Measurements from ENCODE around the gene CD200. TPM values are rescaled to one million over a fixed set of nuclear protein-coding genes. Genes with fewer than 3 reads are reported as not detected.

The CD200 gene
- total and polyA plus RNA-seq, 7 donors, result 0.59 to 1.5 (median 0.68) TPM

DNA sequence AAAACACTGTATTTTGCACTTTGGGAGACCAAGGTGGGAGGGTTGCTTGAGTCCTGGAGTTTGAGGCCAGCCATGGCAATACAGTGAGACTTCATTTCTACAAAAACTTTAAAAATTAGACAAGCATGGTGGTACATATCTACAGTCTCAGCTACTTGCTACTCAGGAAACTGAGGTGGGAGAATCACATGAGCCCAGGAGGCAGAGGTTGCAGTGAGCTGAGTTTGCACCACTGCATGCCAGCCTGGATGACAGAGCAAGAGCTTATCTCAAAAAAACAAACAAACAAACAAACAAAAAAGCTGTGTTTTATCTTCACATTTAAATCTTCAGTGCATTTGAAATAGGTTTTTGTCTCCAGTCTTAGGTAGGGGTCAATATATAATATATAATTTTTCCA lies 34.2 kb upstream of the CD200 start:
- H3K4me3 ChIP-seq, result no peak overlapping the region
- ATAC-seq (no peak), DNase-seq (no peak)
- H3K27me3 ChIP-seq (ENCODE audit: insufficient read depth in 3 of 3, low read length in 2 of 3), result no peaks in the 10 kb centered on the region
- intact Hi-C loops (cut with DNase I), result loop anchor here in 1 of 2 donors (5.0 kb wide), 1 partner anchor 224 kb away; no protein-coding TSS in a partner anchor
- TF ChIP-seq, protein P1, sequence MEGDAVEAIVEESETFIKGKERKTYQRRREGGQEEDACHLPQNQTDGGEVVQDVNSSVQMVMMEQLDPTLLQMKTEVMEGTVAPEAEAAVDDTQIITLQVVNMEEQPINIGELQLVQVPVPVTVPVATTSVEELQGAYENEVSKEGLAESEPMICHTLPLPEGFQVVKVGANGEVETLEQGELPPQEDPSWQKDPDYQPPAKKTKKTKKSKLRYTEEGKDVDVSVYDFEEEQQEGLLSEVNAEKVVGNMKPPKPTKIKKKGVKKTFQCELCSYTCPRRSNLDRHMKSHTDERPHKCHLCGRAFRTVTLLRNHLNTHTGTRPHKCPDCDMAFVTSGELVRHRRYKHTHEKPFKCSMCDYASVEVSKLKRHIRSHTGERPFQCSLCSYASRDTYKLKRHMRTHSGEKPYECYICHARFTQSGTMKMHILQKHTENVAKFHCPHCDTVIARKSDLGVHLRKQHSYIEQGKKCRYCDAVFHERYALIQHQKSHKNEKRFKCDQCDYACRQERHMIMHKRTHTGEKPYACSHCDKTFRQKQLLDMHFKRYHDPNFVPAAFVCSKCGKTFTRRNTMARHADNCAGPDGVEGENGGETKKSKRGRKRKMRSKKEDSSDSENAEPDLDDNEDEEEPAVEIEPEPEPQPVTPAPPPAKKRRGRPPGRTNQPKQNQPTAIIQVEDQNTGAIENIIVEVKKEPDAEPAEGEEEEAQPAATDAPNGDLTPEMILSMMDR (IDR thresholded peaks at IDR 0.05), result no peak
- H3K36me3 ChIP-seq (ENCODE audit: insufficient read depth in 1 of 2, low read depth in 1 of 2), result no peaks in the 10 kb centered on the region
- no peaks in the 10 kb centered on the region for H3K4me1 ChIP-seq
- H3K9me3 ChIP-seq, result no peaks in the 10 kb centered on the region
- H3K27ac ChIP-seq, result no peak overlapping the region

DNA sequence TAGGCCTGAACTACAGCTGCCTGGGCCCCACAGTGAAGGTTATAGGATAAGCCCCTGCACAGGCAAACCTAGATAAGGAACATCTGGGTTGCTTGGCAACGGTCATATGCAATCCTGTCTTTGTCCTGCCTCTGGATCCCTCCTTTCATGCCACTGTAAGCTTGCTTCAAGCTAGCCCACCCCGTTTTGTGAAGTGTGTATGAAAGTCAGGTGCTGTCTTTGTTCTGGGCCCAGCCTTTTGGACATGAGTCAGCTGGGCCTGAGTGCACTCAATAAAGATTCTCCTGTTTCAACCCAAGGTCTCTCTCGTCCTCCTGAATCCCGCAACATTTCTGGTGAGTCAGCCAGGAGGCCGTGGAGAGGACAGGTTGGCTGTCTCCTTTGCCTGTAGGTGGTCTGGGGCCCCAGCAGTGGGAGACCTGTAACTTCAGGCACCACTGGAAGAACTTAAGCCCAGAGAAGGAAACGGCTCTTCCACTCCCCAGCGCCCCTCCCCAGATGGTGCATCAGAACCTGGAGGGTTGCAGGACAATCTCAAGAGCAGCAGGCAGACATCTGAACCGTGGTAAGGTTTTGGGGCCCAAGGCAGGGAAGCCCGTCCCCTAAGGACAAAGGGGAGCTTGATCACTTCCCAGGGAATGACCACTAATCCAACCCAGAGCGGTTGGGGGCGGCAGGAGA lies 30.7 kb upstream of the CD200 start:
- ATAC-seq, result no peak
- Histone ChIP-seq H3K9me3 (no peaks in the 10 kb centered on the region), H3K4me3 (no peak overlapping the region), H3K4me1 (peaks cover 4% of the 10 kb centered on the region), H3K27me3 (ENCODE audit: insufficient read depth in 3 of 3, low read length in 2 of 3) (no peaks in the 10 kb centered on the region), H3K36me3 (ENCODE audit: insufficient read depth in 1 of 2, low read depth in 1 of 2) (no peaks in the 10 kb centered on the region), H3K27ac (no peak overlapping the region)
- WGBS, 3 donors, result 77 to 79% (median 79%) methylated on average over 11 of the region's 11 CpGs
- intact Hi-C loops (cut with DNase I), result no loop called here
- TF ChIP-seq, protein P1 (IDR thresholded peaks at IDR 0.05), result no peak
- no peak for DNase-seq

DNA sequence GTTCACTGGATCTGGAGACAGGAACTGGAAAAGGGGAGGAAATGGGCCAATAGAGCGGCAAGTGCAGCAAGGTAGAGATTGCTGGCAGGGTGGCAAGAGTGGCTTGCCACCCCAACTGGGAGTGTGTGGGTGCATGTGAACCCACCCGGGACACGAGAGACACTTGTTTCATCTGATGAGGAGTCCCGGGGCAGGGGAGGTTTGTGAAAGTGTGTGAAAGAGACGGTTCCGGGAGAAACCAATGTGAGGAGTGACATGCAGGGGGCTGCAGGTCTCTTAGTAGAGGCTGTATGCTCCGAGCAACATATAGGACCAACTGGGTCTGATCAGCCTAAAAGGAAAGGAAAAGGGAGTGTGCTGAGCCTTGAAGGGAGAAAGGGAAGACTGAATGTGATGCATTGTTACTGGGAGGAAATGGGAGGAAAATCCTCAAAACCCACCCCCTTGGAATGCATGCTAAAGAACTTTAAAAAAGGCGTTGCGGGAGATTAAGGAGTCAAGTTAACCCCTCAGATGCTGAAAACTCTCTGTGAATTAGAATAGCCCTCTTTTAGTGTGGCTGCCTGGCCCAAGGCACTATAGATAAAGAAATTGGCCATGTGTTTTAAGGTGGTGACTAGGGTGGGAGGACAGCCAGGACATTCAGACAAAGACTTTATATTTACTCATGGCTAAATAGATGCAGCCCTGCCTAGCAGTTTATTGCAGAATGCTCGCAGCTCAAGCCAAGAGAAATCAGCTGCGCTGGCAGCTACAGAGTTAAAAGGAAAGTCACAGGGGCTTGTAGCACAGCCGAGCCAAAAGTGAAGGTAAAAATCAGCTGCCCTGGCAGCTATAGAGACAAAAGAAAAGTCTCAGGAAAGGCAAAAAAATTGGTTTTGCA lies 29.8 kb upstream of the CD200 start:
- 21 to 26% (median 25%) methylated on average over 12 of the region's 12 CpGs for WGBS, 3 donors
- Histone ChIP-seq H3K4me1 (peaks cover 4% of the 10 kb centered on the region), H3K36me3 (ENCODE audit: insufficient read depth in 1 of 2, low read depth in 1 of 2) (no peaks in the 10 kb centered on the region), H3K27me3 (ENCODE audit: insufficient read depth in 3 of 3, low read length in 2 of 3) (no peaks in the 10 kb centered on the region), H3K27ac (no peak overlapping the region), H3K4me3 (peak overlapping the region; percentile 63), H3K9me3 (no peaks in the 10 kb centered on the region)
- ATAC-seq (no peak), DNase-seq (no peak)
- TF ChIP-seq, protein P1 (IDR thresholded peaks at IDR 0.05), result no peak
- intact Hi-C loops (cut with DNase I), result no loop called here

DNA sequence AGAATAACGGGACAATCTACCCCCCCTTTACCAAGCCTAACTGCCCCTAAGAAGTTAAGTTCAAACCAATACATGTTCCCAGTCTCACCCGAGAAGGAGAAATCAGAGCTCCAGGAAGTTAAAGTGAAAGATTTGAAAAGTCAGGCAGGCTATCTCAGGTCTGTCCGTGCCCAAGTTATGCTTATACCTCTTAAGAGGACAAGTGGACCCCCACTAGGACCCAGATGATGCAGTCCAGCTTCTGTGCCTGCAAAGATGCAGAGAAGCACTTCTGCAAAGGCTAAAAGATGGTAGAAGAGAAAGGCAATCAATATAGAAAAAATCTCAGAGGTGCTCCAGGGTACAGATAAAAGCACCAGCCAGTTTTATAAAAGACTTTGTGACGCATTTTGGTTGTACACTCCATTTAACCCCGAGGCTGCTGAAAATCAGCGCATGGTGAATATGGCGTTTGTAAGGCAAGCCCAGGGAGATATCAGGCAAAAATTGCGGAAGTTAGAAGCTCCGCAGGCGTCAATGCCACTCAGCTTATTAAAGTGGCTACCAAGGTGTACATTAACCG lies 29.1 kb upstream of the CD200 start:
- TF ChIP-seq, protein P1 (IDR thresholded peaks at IDR 0.05), result no peak
- Histone ChIP-seq H3K27me3 (ENCODE audit: insufficient read depth in 3 of 3, low read length in 2 of 3) (no peaks in the 10 kb centered on the region), H3K4me1 (peaks cover 4% of the 10 kb centered on the region), H3K4me3 (peak overlapping the region; percentile 63), H3K36me3 (ENCODE audit: insufficient read depth in 1 of 2, low read depth in 1 of 2) (no peaks in the 10 kb centered on the region), H3K9me3 (no peaks in the 10 kb centered on the region), H3K27ac (no peak overlapping the region)
- intact Hi-C loops (cut with DNase I), result no loop called here
- peak in 1 of 4 donors; percentile 56 for ATAC-seq
- WGBS, 3 donors, result 1 to 3% (median 1%) methylated on average over 11 of the region's 11 CpGs
- DNase-seq, result no peak

Measured in psoas muscle (tissue), 8 donors.